ENCODE results near the gene STRN3. TPM values are rescaled to one million over a fixed set of nuclear protein-coding genes. Genes with fewer than 3 reads are reported as not detected.

Gene STRN3
- total and polyA plus RNA-seq, 2 of the 4 experiments (the other 2 are of a cell fraction): 10.8 to 78.7 TPM

- CTCF ChIA-PET: no interaction called here
- Histone ChIP-seq H2BK120ac (ENCODE audit: low read depth, low read length) (no peak overlapping the region), H4K91ac (ENCODE audit: insufficient read depth, low read depth, low read length) (no peak overlapping the region), H2AFZ (replicated peaks; ENCODE audit: low read length, poor library complexity) (no peak overlapping the region), H3K27ac (ENCODE audit: insufficient read depth, low read length) (no peak overlapping the region), H2BK20ac (ENCODE audit: low read depth, low read length) (no peak overlapping the region), H2BK15ac (ENCODE audit: low read depth, low read length) (no peak overlapping the region), H3K14ac (replicated peaks; ENCODE audit: low read depth, low read length) (no peak overlapping the region), H3K79me1 (ENCODE audit: low read depth in 1 of 2, low read length in 2 of 2) (peaks cover 30 to 77% of the 10 kb centered on the region in 2 experiments), H3K36me3 (ENCODE audit: control insufficient read depth, insufficient read depth, low read length) (peaks cover 16% of the 10 kb centered on the region), H2AK5ac (ENCODE audit: low read depth, low read length) (no peak overlapping the region), H3K4ac (ENCODE audit: low read depth, low read length) (no peak overlapping the region), H3K27me3 (ENCODE audit: control insufficient read depth, insufficient read depth, low read length) (no peaks in the 10 kb centered on the region), H3K4me1 (ENCODE audit: control insufficient read depth, insufficient read depth, low read length) (peaks cover 7% of the 10 kb centered on the region), H4K8ac (ENCODE audit: low read depth in 2 of 2, low read length in 2 of 2) (no peak overlapping the region), H3K23ac (ENCODE audit: low read depth, low read length) (peak overlapping the region; percentile 11; the same call in 1 of the 2 replicates), H3K9me3 (ENCODE audit: control insufficient read depth, insufficient read depth, low read length) (peaks cover 6% of the 10 kb centered on the region), H2BK5ac (ENCODE audit: low read depth, low read length, poor library complexity, severe bottlenecking) (no peak overlapping the region), H4K20me1 (ENCODE audit: insufficient read depth, low read length) (peaks cover 74% of the 10 kb centered on the region), H3K9ac (ENCODE audit: low read depth, low read length) (no peak overlapping the region), H2AK9ac (replicated peaks; ENCODE audit: low read depth, low read length, poor library complexity) (no peak overlapping the region), H3K4me3 (ENCODE audit: insufficient read depth, low read depth, low read length) (no peak overlapping the region), H3K56ac (ENCODE audit: extremely low read depth, insufficient read depth, low read length) (no peak overlapping the region), H3K18ac (ENCODE audit: low read depth, low read length) (no peak overlapping the region), H4K5ac (ENCODE audit: low read depth, low read length) (no peak overlapping the region), H3K4me2 (ENCODE audit: low read depth, low read length) (no peak overlapping the region), H3K9me1 (ENCODE audit: insufficient read depth, low read length) (peaks cover 7% of the 10 kb centered on the region)
- TF ChIP-seq RCOR1 (IDR thresholded peaks at IDR 0.05; ENCODE audit: insufficient replicate concordance, low read length) (no peak), FOS (IDR thresholded peaks at IDR 0.05; ENCODE audit: low read depth, low read length) (no peak), NFE2L2 (IDR thresholded peaks at IDR 0.05; ENCODE audit: low read depth, low read length) (no peak), MAZ (IDR thresholded peaks at IDR 0.05; ENCODE audit: borderline replicate concordance, low read depth, low read length) (no peak), USF2 (IDR thresholded peaks at IDR 0.05; ENCODE audit: low read depth, low read length) (no peak), CEBPB (IDR thresholded peaks at IDR 0.05; ENCODE audit: low read depth, low read length) (no peak), MAFK (IDR thresholded peaks at IDR 0.05; ENCODE audit: low read depth, low read length) (no peak), CHD1 (IDR thresholded peaks at IDR 0.05; ENCODE audit: low read depth, low read length) (no peak), BHLHE40 (IDR thresholded peaks at IDR 0.05; ENCODE audit: low read depth, low read length) (no peak), RAD21 (IDR thresholded peaks at IDR 0.05; ENCODE audit: low read length) (no peak), RFX5 (IDR thresholded peaks at IDR 0.05; ENCODE audit: low read depth, low read length) (no peak), POLR2A (IDR thresholded peaks at IDR 0.05; ENCODE audit: low read depth, low read length) (no peak), SMC3 (IDR thresholded peaks at IDR 0.05; ENCODE audit: low read depth, low read length) (no peak), CTCF (conservative IDR thresholded peaks at IDR 0.05; ENCODE audit: low read depth, low read length) (no peak), MXI1 (IDR thresholded peaks at IDR 0.05; ENCODE audit: borderline replicate concordance, low read depth, low read length) (no peak), ELK1 (IDR thresholded peaks at IDR 0.05; ENCODE audit: borderline replicate concordance, low read depth, low read length) (no peak)
- in situ Hi-C loops (cut with MboI; ENCODE audit: low sequenced_read_pairs) (no loop called here), dilution Hi-C loops (cut with HindIII; ENCODE audit: low sequenced_read_pairs, unreplicated experiment) (no loop called here), intact Hi-C loops (cut with micrococcal nuclease) (no loop called here)
- POLR2A ChIA-PET (ENCODE audit: unreplicated experiment): no interaction called here
- no CpG with 5 or more reads among the region's 3 CpGs for WGBS, 2 experiments (ENCODE audit: extremely low coverage in 2 of 2, insufficient read length in 1 of 2)
- no peak for DNase-seq
- no TSS peak for BruUV-seq (replicated peaks)
- ATAC-seq (ENCODE audit: low read depth): no peak
Observed at GRCh38 chr14:31000629-31001338, 25.4 kb downstream of the STRN3 start.

Data from IMR-90 (cell line).